ENCODE measurements around the gene ZSWIM3. TPM values are rescaled to one million over a fixed set of nuclear protein-coding genes. Genes with fewer than 3 reads are reported as not detected.

Gene ZSWIM3
- total and polyA plus RNA-seq, 2 of the 8 experiments (the other 6 are each of a cell fraction or from before 2014, with no cell fraction given): 5.5 to 6.9 TPM

GRCh38 chr20:45833883-45834796, 23.3 kb upstream of the ZSWIM3 start:
- DNase-seq (ENCODE audit: low read depth in 1 of 2, low spot score in 2 of 2) (peak; percentile 59 to 93), FAIRE-seq (no peak)
- ChIA-PET CTCF (ENCODE audit: partially characterized antibody) (interaction anchor here (0.6 to 2.1 kb wide), 8 partner anchors 10 to 1451 kb away, joined by 3 to 5 read pairs (median 3); no protein-coding TSS in a partner anchor), POLR2A (ENCODE audit: partially characterized antibody) (interaction anchor here (0.6 to 13.8 kb wide), 18 partner anchors 9 to 138 kb away, joined by 3 to 178 read pairs (median 4); partner anchors contain the start of genes ACOT8, PCIF1, UBE2C and ZNF335)
- peak overlapping the region; percentile 73; the same call in 1 of the 2 replicates for H3K27ac ChIP-seq (ENCODE audit: low read depth, low read length)
- no peak overlapping the region for H2BK15ac ChIP-seq (ENCODE audit: low read length)
- H3K4me1 ChIP-seq (replicated peaks in 1 of 4; ENCODE audit: control insufficient read depth in 3 of 4, insufficient read depth in 4 of 4, low read length in 3 of 4): peaks cover 0 to 17% (median 8%) of the 10 kb centered on the region in 4 experiments; a peak in 6 of 7 replicates
- H2AK5ac ChIP-seq (ENCODE audit: low read depth, low read length): no peak overlapping the region
- peak overlapping the region; percentile 90 for H4K8ac ChIP-seq (ENCODE audit: extremely low read depth, insufficient read depth, low read length)
- peak overlapping the region; percentile 87 to 88 for H3K4me2 ChIP-seq (ENCODE audit: insufficient read depth in 1 of 2, low read depth in 2 of 2, low read length in 2 of 2)
- H3K4me3 ChIP-seq (ENCODE audit: extremely low read depth in 1 of 4, insufficient read depth in 2 of 4, low read depth in 3 of 4, low read length in 4 of 4): peak overlapping the region; percentile 61 to 77 (median 74)
- H2AFZ ChIP-seq (ENCODE audit: low read length): no peak overlapping the region
- H3K23me2 ChIP-seq (ENCODE audit: low read depth, low read length): peaks cover 8% of the 10 kb centered on the region; the same call in 1 of the 2 replicates
- H3K79me2 ChIP-seq (ENCODE audit: control insufficient read depth in 1 of 2, insufficient read depth in 2 of 2, low read length in 2 of 2): peaks cover 0 to 11% of the 10 kb centered on the region in 2 experiments; a peak in 1 of 4 replicates
- peaks cover 9% of the 10 kb centered on the region for H3K79me1 ChIP-seq (ENCODE audit: low read depth, low read length)
- peak overlapping the region; percentile 93 for H4K5ac ChIP-seq (ENCODE audit: insufficient read length, low read depth, low read length)
- no peaks in the 10 kb centered on the region for H3K9me3 ChIP-seq (ENCODE audit: insufficient read depth in 2 of 2, low read depth in 1 of 2, low read length in 1 of 2)
- no peaks in the 10 kb centered on the region for H3K27me3 ChIP-seq (replicated peaks in 1 of 4; ENCODE audit: control insufficient read depth in 3 of 4, extremely low read depth in 1 of 4, insufficient read depth in 3 of 4, low read length in 3 of 4)
- H3K9ac ChIP-seq (replicated peaks in 1 of 4; ENCODE audit: extremely low read depth in 1 of 4, low read depth in 3 of 4, low read length in 3 of 4): peak overlapping the region; percentile 15 to 67 (median 54); a peak in 6 of 7 replicates
- peaks cover 0 to 5% (median 0%) of the 10 kb centered on the region in 4 experiments; a peak in 1 of 8 replicates for H3K36me3 ChIP-seq (ENCODE audit: control insufficient read depth in 2 of 4, insufficient read depth in 4 of 4, low read length in 3 of 4)
- H2BK12ac ChIP-seq (ENCODE audit: low read depth, low read length): no peak overlapping the region
- H3K23ac ChIP-seq (ENCODE audit: insufficient read length): no peak overlapping the region
- peak overlapping the region; percentile 83; the same call in 1 of the 2 replicates for H2BK5ac ChIP-seq (ENCODE audit: low read depth, low read length)
- no peak overlapping the region for H3K14ac ChIP-seq (ENCODE audit: insufficient read length)
- H2BK20ac ChIP-seq (ENCODE audit: low read length): no peak overlapping the region
- H3K56ac ChIP-seq (replicated peaks; ENCODE audit: insufficient read length, low read depth, low read length): peak overlapping the region; percentile 54
- peak overlapping the region; percentile 88 for H3K18ac ChIP-seq (ENCODE audit: extremely low read depth, low read length)
- peak overlapping the region; percentile 75 for H4K91ac ChIP-seq (replicated peaks; ENCODE audit: insufficient read length, low read length)
- H4K20me1 ChIP-seq (replicated peaks in 1 of 2; ENCODE audit: control insufficient read depth in 1 of 2, insufficient read depth in 2 of 2, low read length in 2 of 2): peaks cover 0 to 4% of the 10 kb centered on the region in 2 experiments
- WGBS, 2 experiments (ENCODE audit: extremely low coverage in 1 of 2, insufficient coverage in 1 of 2, insufficient read length in 1 of 2, insufficient replicate concordance in 2 of 2, low coverage in 1 of 2, low lambda C conversion rate in 2 of 2, missing lambda C conversion rate in 1 of 2): 8% methylated on average over 55 of the region's 71 CpGs; no CpG with 5 or more reads in 1 of the 2 experiments
- H2BK120ac ChIP-seq (replicated peaks; ENCODE audit: low read depth, low read length): no peak overlapping the region
- H3K4ac ChIP-seq (replicated peaks; ENCODE audit: insufficient read length, low read depth, low read length): peak overlapping the region; percentile 87
- TF ChIP-seq TAF7 (optimal IDR thresholded peaks at IDR 0.05; ENCODE audit: borderline replicate concordance, low read depth, low read length) (peak; percentile 54), POLR2AphosphoS5 (IDR thresholded peaks at IDR 0.05; ENCODE audit: low read depth, low read length) (peak; percentile 75), TBP (IDR thresholded peaks at IDR 0.05; ENCODE audit: low read depth, low read length) (peak; percentile 42), RNF2 (IDR thresholded peaks at IDR 0.05; ENCODE audit: borderline replicate concordance, low read depth, low read length, missing control alignments, poor library complexity, severe bottlenecking) (no peak), E2F6 (IDR thresholded peaks at IDR 0.05) (peak; percentile 83), SIX5 (IDR thresholded peaks at IDR 0.05; ENCODE audit: low read depth, low read length) (no peak), SIN3A (conservative IDR thresholded peaks at IDR 0.05 in 1 of 2, IDR thresholded peaks at IDR 0.05 in 1 of 2; ENCODE audit: low read depth in 1 of 2, low read length in 2 of 2) (peak in 1 of 2 experiments; percentile 55; a peak in 2 of 4 replicates)
